ENCODE results near the gene PHYHD1.
A peak's percentile ranks its signal among the peaks of the same experiment; 100 is the strongest.

The PHYHD1 gene

DNA sequence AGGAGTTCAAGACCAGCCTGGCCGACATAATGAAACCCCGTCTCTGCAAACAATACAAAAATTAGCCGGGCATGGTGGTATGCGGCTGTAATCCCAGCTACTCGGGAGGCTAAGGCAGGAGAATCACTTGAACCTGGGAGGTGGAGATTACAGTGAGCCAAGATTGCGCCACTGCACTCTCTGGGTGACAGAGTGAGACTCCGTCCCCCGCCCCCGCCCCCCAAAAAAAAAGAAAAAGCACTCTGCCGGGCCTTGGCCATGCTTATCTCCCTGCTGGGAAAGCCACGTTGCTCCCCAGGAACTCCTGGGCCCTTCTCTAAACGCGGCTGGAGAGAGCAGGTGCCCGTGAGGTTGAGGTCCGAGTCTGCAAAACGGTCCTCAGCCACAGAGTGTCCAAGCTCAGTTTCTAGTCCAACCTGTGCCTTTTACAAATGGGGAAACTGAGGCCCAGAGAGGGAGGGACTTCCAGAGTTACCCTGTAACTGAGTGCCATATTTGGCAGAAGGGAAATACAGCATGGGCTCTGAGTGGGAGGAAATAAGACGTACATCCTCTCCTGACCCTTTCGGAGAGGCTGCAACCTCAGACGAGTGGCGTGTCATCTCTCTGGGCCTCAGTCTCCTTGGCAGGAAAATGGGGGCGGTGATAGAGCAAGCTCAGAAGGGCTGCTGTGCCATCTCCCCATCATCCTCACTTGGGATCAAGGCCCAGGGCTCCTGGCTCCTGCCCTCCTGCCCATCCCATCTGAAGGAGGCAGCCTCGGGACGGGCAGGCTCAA is 6.6 kb upstream of the PHYHD1 start:
- Histone ChIP-seq H3K9ac (ENCODE audit: low read depth, low read length) (no peak overlapping the region), H3K27me3 (ENCODE audit: control insufficient read depth, insufficient read depth, low read length) (no peaks in the 10 kb centered on the region), H3K36me3 (ENCODE audit: control insufficient read depth, insufficient read depth, low read length) (peaks cover 41% of the 10 kb centered on the region), H3K4me1 (ENCODE audit: control insufficient read depth, insufficient read depth, low read length) (peaks cover 10% of the 10 kb centered on the region), H3K9me3 (ENCODE audit: control insufficient read depth, insufficient read depth, low read length) (no peaks in the 10 kb centered on the region), H3K4me3 (ENCODE audit: low read depth, low read length) (no peak overlapping the region)

DNA sequence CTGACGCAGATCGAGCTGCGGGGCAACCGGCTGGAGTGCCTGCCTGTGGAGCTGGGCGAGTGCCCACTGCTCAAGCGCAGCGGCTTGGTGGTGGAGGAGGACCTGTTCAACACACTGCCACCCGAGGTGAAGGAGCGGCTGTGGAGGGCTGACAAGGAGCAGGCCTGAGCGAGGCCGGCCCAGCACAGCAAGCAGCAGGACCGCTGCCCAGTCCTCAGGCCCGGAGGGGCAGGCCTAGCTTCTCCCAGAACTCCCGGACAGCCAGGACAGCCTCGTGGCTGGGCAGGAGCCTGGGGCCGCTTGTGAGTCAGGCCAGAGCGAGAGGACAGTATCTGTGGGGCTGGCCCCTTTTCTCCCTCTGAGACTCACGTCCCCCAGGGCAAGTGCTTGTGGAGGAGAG is 4.6 kb upstream of the PHYHD1 start:
- Histone ChIP-seq H3K27me3 (ENCODE audit: control insufficient read depth, insufficient read depth, low read length) (no peaks in the 10 kb centered on the region), H3K9me3 (ENCODE audit: control insufficient read depth, insufficient read depth, low read length) (no peaks in the 10 kb centered on the region), H3K36me3 (ENCODE audit: control insufficient read depth, insufficient read depth, low read length) (peaks cover 32% of the 10 kb centered on the region), H3K9ac (ENCODE audit: low read depth, low read length) (no peak overlapping the region), H3K4me1 (ENCODE audit: control insufficient read depth, insufficient read depth, low read length) (peaks cover 10% of the 10 kb centered on the region), H3K4me3 (ENCODE audit: low read depth, low read length) (no peak overlapping the region)

DNA sequence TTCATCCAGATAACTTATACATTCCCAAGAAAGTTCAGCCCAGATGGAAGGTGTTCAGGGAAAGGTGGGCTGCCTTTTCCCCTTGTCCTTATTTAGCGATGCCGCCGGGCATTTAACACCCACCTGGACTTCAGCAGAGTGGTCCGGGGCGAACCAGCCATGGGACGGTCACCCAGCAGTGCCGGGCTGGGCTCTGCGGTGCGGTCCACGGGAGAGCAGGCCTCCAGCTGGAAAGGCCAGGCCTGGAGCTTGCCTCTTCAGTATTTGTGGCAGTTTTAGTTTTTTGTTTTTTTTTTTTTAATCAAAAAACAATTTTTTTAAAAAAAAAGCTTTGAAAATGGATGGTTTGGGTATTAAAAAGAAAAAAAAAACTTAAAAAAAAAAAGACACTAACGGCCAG is 4.0 kb upstream of the PHYHD1 start:
- H3K9ac ChIP-seq (ENCODE audit: low read depth, low read length), result no peak overlapping the region
- no peaks in the 10 kb centered on the region for H3K27me3 ChIP-seq (ENCODE audit: control insufficient read depth, insufficient read depth, low read length)
- H3K4me3 ChIP-seq (ENCODE audit: low read depth, low read length), result no peak overlapping the region
- H3K9me3 ChIP-seq (ENCODE audit: control insufficient read depth, insufficient read depth, low read length), result no peaks in the 10 kb centered on the region
- peaks cover 32% of the 10 kb centered on the region for H3K36me3 ChIP-seq (ENCODE audit: control insufficient read depth, insufficient read depth, low read length)
- H3K4me1 ChIP-seq (ENCODE audit: control insufficient read depth, insufficient read depth, low read length), result peaks cover 12% of the 10 kb centered on the region

DNA sequence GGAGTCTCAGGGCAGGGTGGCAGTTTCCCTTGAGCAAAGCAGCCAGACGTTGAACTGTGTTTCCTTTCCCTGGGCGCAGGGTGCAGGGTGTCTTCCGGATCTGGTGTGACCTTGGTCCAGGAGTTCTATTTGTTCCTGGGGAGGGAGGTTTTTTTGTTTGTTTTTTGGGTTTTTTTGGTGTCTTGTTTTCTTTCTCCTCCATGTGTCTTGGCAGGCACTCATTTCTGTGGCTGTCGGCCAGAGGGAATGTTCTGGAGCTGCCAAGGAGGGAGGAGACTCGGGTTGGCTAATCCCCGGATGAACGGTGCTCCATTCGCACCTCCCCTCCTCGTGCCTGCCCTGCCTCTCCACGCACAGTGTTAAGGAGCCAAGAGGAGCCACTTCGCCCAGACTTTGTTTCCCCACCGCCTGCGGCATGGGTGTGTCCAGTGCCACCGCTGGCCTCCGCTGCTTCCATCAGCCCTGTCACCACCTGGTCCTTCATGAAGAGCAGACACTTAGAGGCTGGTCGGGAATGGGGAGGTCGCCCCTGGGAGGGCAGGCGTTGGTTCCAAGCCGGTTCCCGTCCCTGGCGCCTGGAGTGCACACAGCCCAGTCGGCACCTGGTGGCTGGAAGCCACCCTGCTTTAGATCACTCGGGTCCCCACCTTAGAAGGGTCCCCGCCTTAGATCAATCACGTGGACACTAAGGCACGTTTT is 3.5 kb upstream of the PHYHD1 start:
- Histone ChIP-seq H3K9ac (ENCODE audit: low read depth, low read length) (no peak overlapping the region), H3K27me3 (ENCODE audit: control insufficient read depth, insufficient read depth, low read length) (no peaks in the 10 kb centered on the region), H3K36me3 (ENCODE audit: control insufficient read depth, insufficient read depth, low read length) (peaks cover 32% of the 10 kb centered on the region), H3K9me3 (ENCODE audit: control insufficient read depth, insufficient read depth, low read length) (no peaks in the 10 kb centered on the region), H3K4me1 (ENCODE audit: control insufficient read depth, insufficient read depth, low read length) (peaks cover 9% of the 10 kb centered on the region), H3K4me3 (ENCODE audit: low read depth, low read length) (no peak overlapping the region)

DNA sequence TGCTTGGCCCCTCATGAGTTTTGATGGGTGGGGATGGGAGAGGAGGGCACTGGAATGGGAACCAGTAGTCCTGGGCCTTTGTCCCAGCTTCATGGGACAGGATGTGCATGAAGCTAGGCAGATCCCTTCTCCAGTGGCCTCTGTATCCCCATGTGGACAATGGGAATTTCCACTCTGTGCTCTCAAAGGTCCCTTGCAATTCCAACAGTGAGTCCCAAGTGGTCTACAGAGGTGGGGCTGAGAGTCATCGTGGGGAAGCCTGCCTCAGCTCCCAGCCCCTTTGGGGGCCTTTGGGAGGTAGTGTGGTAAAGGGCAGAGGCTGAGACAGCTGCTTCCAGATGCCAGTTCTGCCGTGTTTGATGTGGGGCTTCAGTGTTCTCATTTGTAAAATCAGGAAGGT is 1.9 kb upstream of the PHYHD1 start:
- H3K4me3 ChIP-seq (ENCODE audit: low read depth, low read length), result no peak overlapping the region
- no peaks in the 10 kb centered on the region for H3K9me3 ChIP-seq (ENCODE audit: control insufficient read depth, insufficient read depth, low read length)
- no peaks in the 10 kb centered on the region for H3K27me3 ChIP-seq (ENCODE audit: control insufficient read depth, insufficient read depth, low read length)
- peaks cover 5% of the 10 kb centered on the region for H3K4me1 ChIP-seq (ENCODE audit: control insufficient read depth, insufficient read depth, low read length)
- H3K9ac ChIP-seq (ENCODE audit: low read depth, low read length), result no peak overlapping the region
- peaks cover 27% of the 10 kb centered on the region for H3K36me3 ChIP-seq (ENCODE audit: control insufficient read depth, insufficient read depth, low read length)

DNA sequence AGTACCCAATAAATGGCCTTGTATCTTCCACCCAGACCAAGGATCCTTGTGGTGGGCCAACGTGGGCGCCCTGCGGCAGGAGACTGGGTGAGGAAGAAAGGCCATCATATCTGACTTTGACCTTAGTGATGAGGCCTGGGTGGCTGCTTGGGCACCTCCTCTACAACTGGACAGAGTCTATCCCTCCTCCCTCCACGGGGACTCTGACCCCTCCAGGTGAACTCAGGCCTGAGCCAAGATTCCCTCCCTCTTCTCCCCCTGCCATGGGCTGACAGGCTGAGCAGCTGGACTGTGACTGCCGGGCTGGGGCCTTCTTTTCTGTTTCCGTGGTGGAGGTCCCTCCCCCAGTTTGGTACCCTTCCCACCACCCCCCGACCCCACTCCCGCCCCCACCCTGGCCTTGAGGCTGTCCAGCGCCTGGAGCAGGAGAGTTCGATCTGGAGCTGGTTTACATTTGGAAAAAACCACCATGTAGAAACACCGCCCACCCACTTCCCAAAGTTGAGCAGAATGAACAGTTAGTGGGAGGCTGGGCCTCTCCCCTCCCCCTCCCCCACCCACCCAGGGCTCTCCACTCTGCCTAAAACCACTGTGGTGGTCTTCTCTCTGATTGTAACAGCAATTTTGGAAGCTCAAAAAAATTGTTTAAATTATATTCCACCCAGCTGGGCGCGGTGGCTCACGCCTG is 1.2 kb upstream of the PHYHD1 start:
- Histone ChIP-seq H3K9ac (ENCODE audit: low read depth, low read length) (no peak overlapping the region), H3K4me3 (ENCODE audit: low read depth, low read length) (no peak overlapping the region), H3K4me1 (ENCODE audit: control insufficient read depth, insufficient read depth, low read length) (peaks cover 5% of the 10 kb centered on the region), H3K27me3 (ENCODE audit: control insufficient read depth, insufficient read depth, low read length) (no peaks in the 10 kb centered on the region), H3K36me3 (ENCODE audit: control insufficient read depth, insufficient read depth, low read length) (peaks cover 24% of the 10 kb centered on the region), H3K9me3 (ENCODE audit: control insufficient read depth, insufficient read depth, low read length) (no peaks in the 10 kb centered on the region)

DNA sequence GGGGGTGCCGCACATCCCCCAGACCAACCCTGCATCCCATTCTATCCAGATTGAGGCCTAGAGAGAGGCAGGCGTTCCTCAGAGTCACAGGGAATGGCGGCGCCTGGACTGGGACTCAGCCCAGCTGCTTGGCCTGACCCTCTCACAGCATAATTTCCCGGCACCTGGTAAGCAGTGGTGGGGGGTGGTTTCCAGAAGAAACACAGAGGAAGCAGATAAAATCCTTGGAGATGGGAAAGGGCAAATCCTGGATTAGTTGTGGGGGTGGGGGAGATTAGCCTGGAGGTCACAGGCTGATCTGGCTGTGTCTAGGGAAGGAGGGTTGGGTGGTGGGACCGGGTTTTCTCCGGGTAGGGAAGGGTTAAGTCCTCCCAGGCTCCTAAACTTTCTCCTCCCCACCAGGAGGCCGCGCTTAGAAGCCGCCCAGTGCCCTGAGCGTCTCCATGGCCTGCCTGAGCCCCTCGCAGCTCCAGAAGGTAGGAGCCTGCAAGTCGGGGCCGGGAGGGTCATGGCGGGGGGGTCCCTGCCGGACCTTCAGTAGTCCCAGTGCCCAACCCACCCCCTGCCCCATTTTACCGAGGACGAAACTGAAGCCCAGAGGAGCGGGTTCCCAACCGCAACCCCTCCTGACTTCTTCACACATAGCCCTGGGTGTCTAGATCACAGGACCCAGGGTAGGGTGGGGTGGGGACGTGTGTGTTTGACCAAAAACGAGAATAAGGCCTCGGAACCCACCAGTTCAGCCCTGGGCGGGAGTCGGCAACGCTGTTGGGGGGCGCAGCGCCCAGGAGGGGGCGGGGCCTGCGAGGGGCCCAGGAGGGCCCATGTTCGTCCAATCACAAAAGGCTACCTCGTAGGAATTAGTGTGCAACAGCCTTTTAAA is 1.3 kb downstream of the PHYHD1 start:
- peaks cover 5% of the 10 kb centered on the region for H3K4me1 ChIP-seq (ENCODE audit: control insufficient read depth, insufficient read depth, low read length)
- H3K36me3 ChIP-seq (ENCODE audit: control insufficient read depth, insufficient read depth, low read length), result peaks cover 13% of the 10 kb centered on the region
- no peaks in the 10 kb centered on the region for H3K9me3 ChIP-seq (ENCODE audit: control insufficient read depth, insufficient read depth, low read length)
- H3K9ac ChIP-seq (ENCODE audit: low read depth, low read length), result peak overlapping the region; percentile 85
- H3K4me3 ChIP-seq (ENCODE audit: low read depth, low read length), result peak overlapping the region; percentile 73
- H3K27me3 ChIP-seq (ENCODE audit: control insufficient read depth, insufficient read depth, low read length), result no peaks in the 10 kb centered on the region

DNA sequence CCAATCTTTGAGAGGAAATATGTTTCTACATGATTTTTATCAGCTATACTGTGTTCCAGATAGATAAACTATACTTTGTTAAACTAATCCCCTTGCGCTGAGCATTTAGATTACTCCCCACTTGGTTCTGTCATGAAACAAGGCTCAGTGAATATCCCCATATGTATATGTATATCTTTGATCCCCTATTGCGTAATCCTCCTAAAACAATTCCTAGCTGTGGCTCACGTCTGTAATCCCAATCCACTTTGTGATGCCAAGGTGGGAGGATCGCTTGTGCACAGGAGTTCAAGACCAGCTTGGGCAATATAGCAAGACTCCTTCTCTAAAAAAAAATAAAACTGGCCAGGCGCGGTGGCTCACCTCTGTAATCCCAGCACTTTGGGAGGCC is 2.7 kb downstream of the PHYHD1 start:
- H3K9ac ChIP-seq (ENCODE audit: low read depth, low read length), result no peak overlapping the region

DNA sequence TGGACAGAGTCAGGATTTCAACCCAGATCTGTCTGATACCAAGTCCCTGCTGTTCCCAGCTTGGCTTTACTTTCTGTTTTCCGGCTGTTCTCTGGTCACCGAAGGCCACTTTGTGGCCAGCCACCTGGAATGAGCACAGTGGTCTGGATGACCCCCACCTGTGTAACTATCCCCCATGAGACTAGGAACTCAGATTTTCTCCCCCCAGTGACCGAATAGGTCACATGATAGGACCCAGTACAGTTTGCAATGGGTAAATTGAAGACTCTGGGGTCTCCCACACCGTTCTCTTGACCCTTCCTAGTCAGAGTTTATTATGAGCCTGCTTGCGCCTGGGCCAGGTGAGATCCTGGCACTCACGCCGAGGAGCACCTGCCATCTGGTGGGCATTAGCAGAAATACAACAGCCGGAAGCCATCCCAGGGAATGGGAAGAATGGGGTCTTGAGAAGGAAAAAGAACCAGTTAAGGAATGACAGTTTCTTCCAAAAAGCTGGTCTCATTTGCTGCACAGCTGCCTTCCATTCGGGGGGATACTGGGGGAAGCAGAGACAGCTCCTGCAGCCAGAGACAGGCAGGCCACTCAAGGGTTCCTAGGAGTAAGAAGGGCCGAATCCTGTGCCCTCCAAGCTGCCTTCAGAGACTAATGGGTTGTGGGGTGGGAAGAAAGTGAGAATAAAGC is 7.1 kb downstream of the PHYHD1 start:
- H3K4me3 ChIP-seq (ENCODE audit: low read depth, low read length), result no peak overlapping the region
- no peaks in the 10 kb centered on the region for H3K4me1 ChIP-seq (ENCODE audit: control insufficient read depth, insufficient read depth, low read length)
- H3K9ac ChIP-seq (ENCODE audit: low read depth, low read length), result no peak overlapping the region

More for the DNA sequence above, 2.7 kb downstream of the PHYHD1 start:
- Histone ChIP-seq H3K27me3 (ENCODE audit: control insufficient read depth, insufficient read depth, low read length) (no peaks in the 10 kb centered on the region), H3K4me3 (ENCODE audit: low read depth, low read length) (no peak overlapping the region), H3K4me1 (ENCODE audit: control insufficient read depth, insufficient read depth, low read length) (peaks cover 5% of the 10 kb centered on the region), H3K36me3 (ENCODE audit: control insufficient read depth, insufficient read depth, low read length) (peaks cover 4% of the 10 kb centered on the region), H3K9me3 (ENCODE audit: control insufficient read depth, insufficient read depth, low read length) (no peaks in the 10 kb centered on the region)

DNA sequence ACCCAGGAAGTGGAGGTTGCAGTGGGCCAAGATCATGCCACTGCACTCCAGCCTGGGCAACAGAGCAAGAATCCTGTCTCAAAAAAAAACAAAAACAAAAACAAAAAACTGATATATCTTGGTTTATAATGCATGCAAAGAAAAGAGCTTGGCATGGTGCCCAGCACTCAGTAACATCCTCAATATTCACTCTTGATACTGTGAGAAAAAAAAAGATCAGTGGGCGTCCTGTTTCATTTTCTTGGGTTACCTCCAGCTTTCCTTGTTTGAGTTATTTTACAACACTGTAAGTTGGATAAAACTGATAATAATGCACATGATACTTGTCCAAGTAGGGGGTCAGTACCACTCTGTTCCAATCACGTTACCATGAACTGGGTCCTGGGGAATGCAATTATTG is 7.8 kb downstream of the PHYHD1 start:
- Histone ChIP-seq H3K9me3 (ENCODE audit: control insufficient read depth, insufficient read depth, low read length) (no peaks in the 10 kb centered on the region), H3K9ac (ENCODE audit: low read depth, low read length) (no peak overlapping the region), H3K4me3 (ENCODE audit: low read depth, low read length) (no peak overlapping the region), H3K36me3 (ENCODE audit: control insufficient read depth, insufficient read depth, low read length) (no peaks in the 10 kb centered on the region), H3K27me3 (ENCODE audit: control insufficient read depth, insufficient read depth, low read length) (no peaks in the 10 kb centered on the region), H3K4me1 (ENCODE audit: control insufficient read depth, insufficient read depth, low read length) (no peaks in the 10 kb centered on the region)

More for the DNA sequence above, 7.1 kb downstream of the PHYHD1 start:
- Histone ChIP-seq H3K27me3 (ENCODE audit: control insufficient read depth, insufficient read depth, low read length) (no peaks in the 10 kb centered on the region), H3K9me3 (ENCODE audit: control insufficient read depth, insufficient read depth, low read length) (no peaks in the 10 kb centered on the region), H3K36me3 (ENCODE audit: control insufficient read depth, insufficient read depth, low read length) (no peaks in the 10 kb centered on the region)

DNA sequence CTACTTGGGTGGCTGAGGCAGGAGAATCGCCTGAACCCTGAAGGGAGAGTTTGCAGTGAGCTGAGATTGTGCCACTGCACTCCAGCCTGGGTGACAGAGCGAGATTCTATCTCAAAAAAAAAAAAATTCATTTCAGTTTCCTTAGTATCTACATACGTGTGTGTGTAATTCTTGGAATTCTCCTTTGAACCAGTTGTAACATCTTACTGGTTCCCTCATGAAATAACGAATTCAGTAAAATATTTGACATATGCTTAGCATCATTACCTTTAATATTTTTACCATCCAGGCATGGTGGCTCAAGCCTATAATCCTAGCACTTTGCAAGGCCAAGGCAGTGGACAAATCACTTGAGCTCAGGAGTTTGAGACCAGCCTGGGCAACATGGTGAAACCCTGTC is 8.8 kb downstream of the PHYHD1 start:
- Histone ChIP-seq H3K4me1 (ENCODE audit: control insufficient read depth, insufficient read depth, low read length) (no peaks in the 10 kb centered on the region), H3K9ac (ENCODE audit: low read depth, low read length) (no peak overlapping the region), H3K36me3 (ENCODE audit: control insufficient read depth, insufficient read depth, low read length) (no peaks in the 10 kb centered on the region), H3K4me3 (ENCODE audit: low read depth, low read length) (no peak overlapping the region), H3K9me3 (ENCODE audit: control insufficient read depth, insufficient read depth, low read length) (no peaks in the 10 kb centered on the region), H3K27me3 (ENCODE audit: control insufficient read depth, insufficient read depth, low read length) (no peaks in the 10 kb centered on the region)

Measured in iPS-15b (cell line).